GM23248 (cell line): ENCODE data around the gene MIAT. TPM values are rescaled to one million over a fixed set of nuclear protein-coding genes. Genes with fewer than 3 reads are reported as not detected.

ENCODE experiments used
- DNase-seq: peaks from one replicate; pipeline ENCODE4 v3.0.0-alpha.2; 2015
- H2AFZ ChIP-seq: fragments of 200-600 bp; sonication (generic); 2 replicates; pipeline ENCODE4 v1.6.1; 2016; ENCODE audit warnings: antibody characterized with exemption
- H3F3A ChIP-seq: fragments of 200-600 bp; sonication (generic); 2 replicates; pipeline ENCODE4 v1.6.1; 2016; ENCODE audit warnings: mild to moderate bottlenecking, antibody characterized with exemption, mixed run types; ENCODE audit not compliant: insufficient read depth
- H3K27ac ChIP-seq: fragments of 200-600 bp; sonication (generic); 2 replicates; pipeline ENCODE4 v1.5.1; 2016; ENCODE audit warnings: mild to moderate bottlenecking
- H3K27me3 ChIP-seq: fragments of 200-600 bp; sonication (generic); replicated peaks from 2 replicates; pipeline ENCODE4 v1.6.1; 2016; ENCODE audit warnings: mild to moderate bottlenecking; ENCODE audit not compliant: insufficient read depth
- H3K36me3 ChIP-seq: fragments of 200-600 bp; sonication (generic); 2 replicates; pipeline ENCODE4 v1.6.1; 2016; ENCODE audit warnings: low read depth, mild to moderate bottlenecking
- H3K4me1 ChIP-seq: fragments of 200-600 bp; sonication (generic); 2 replicates; pipeline ENCODE4 v1.6.1; 2016; ENCODE audit warnings: mild to moderate bottlenecking; ENCODE audit not compliant: insufficient read depth
- H3K4me2 ChIP-seq: fragments of 200-600 bp; sonication (generic); one replicate; pipeline ENCODE4 v1.6.1; 2016; ENCODE audit warnings: mild to moderate bottlenecking; ENCODE audit not compliant: unreplicated experiment
- H3K4me3 ChIP-seq: fragments of 200-600 bp; sonication (generic); 2 replicates; pipeline ENCODE4 v1.5.1; 2016; ENCODE audit warnings: mild to moderate bottlenecking
- H3K79me2 ChIP-seq: fragments of 200-600 bp; sonication (generic); 2 replicates; pipeline ENCODE4 v1.6.1; 2016; ENCODE audit warnings: mild to moderate bottlenecking; ENCODE audit not compliant: insufficient read depth
- H3K9ac ChIP-seq: fragments of 200-600 bp; sonication (generic); 2 replicates; pipeline ENCODE4 v1.6.1; 2016; ENCODE audit warnings: mild to moderate bottlenecking
- H3K9me2 ChIP-seq: fragments of 200-600 bp; sonication (generic); 2 replicates; pipeline ENCODE4 v1.6.1; 2016; ENCODE audit warnings: mixed run types, mild to moderate bottlenecking, moderate library complexity; ENCODE audit not compliant: insufficient read depth
- H3K9me3 ChIP-seq: fragments of 200-600 bp; sonication (generic); one replicate; pipeline ENCODE4 v1.6.1; 2017; ENCODE audit warnings: low read depth
- H4K20me1 ChIP-seq: fragments of 200-600 bp; sonication (generic); 2 replicates; pipeline ENCODE4 v1.6.0; 2016; ENCODE audit not compliant: insufficient read depth
- EZH2 ChIP-seq: fragments of 200-600 bp; sonication (generic); IDR thresholded peaks from 2 replicates; pipeline ENCODE4 v1.6.1; 2018; ENCODE audit warnings: antibody characterized with exemption, mild to moderate bottlenecking; ENCODE audit not compliant: insufficient read depth, poor library complexity, severe bottlenecking
- EZH2phosphoT487 ChIP-seq: fragments of 200-600 bp; sonication (generic); IDR thresholded peaks from 2 replicates; pipeline ENCODE4 v1.6.1; 2018; ENCODE audit warnings: antibody characterized with exemption, moderate library complexity, mild to moderate bottlenecking, low read depth; ENCODE audit not compliant: insufficient read depth
- WGBS, 2 experiments: methylation state at CpG; one replicate each; pipeline ENCODE4 v1.1.6; 2015 to 2017; ENCODE audit warnings: low lambda C conversion rate in 2 of 2, low coverage in 1 of 2; ENCODE audit errors: missing lambda C conversion rate in 2 of 2; 5-methylcytosine and 5-hydroxymethylcytosine counted together
- in situ Hi-C: fragments of 300-500 bp; cut with MboI; formaldehyde crosslinking; loops from 2 replicates; pipeline ENCODE4 v1.15.0; 2020
- polyA plus RNA-seq: library from polyadenylated mRNA; unstranded; fragments of >200 nt; fragmentation: Nextera tagmentation; extraction: Ambion mirVana; gene quantifications from 2 replicates; pipeline ENCODE4 v1.2.1, GENCODE V29; 2016
- total RNA-seq: library from RNA; depleted of rRNA; stranded (reverse); fragments of >200 nt; shearing (Covaris generic); gene quantifications from 2 replicates; pipeline ENCODE4 v1.2.3, GENCODE V29; 2014

MIAT gene
- total and polyA plus RNA-seq, 2 experiments from 2014 or later, result 0.23 to 0.43 TPM

GRCh38 chr22:26672060-26672471, 14.7 kb downstream of the MIAT start:
- 90 to 94% methylated on average over 8 of the region's 8 CpGs for WGBS, 2 experiments
- DNase-seq, result no peak

GRCh38 chr22:26672590-26673468, 15.4 kb downstream of the MIAT start:
- H3K9me2 ChIP-seq, result no peaks in the 10 kb centered on the region
- peaks cover 13% of the 10 kb centered on the region for H3K4me1 ChIP-seq
- peaks cover 37% of the 10 kb centered on the region for H3K79me2 ChIP-seq
- no peaks in the 10 kb centered on the region for H3K9me3 ChIP-seq
- no peaks in the 10 kb centered on the region for H3K27me3 ChIP-seq
- peak overlapping the region; percentile 96 for H3K27ac ChIP-seq
- WGBS, 2 experiments, result 1 to 2% methylated on average over 36 of the region's 36 CpGs
- DNase-seq, result peak; percentile 96
- peak overlapping the region; percentile 99 for H3K4me2 ChIP-seq
- H3K9ac ChIP-seq, result peak overlapping the region; percentile 96
- in situ Hi-C loops, result no loop called here
- H4K20me1 ChIP-seq, result no peaks in the 10 kb centered on the region
- TF ChIP-seq EZH2phosphoT487 (no peak), EZH2 (no peak)
- H3K4me3 ChIP-seq, result peak overlapping the region; percentile 90
- no peaks in the 10 kb centered on the region for H3K36me3 ChIP-seq
- H2AFZ ChIP-seq, result peak overlapping the region; percentile 71
- H3F3A ChIP-seq, result peaks cover 25% of the 10 kb centered on the region; the same call in 1 of the 2 replicates

More at GRCh38 chr22:26672060-26672471, 14.7 kb downstream of the MIAT start:
- H3K4me1 ChIP-seq, result peaks cover 13% of the 10 kb centered on the region
- no peaks in the 10 kb centered on the region for H3K9me2 ChIP-seq
- H3K79me2 ChIP-seq, result peaks cover 37% of the 10 kb centered on the region
- peaks cover 25% of the 10 kb centered on the region; the same call in 1 of the 2 replicates for H3F3A ChIP-seq
- in situ Hi-C loops, result no loop called here
- peak overlapping the region; percentile 90 for H3K4me3 ChIP-seq
- H3K27ac ChIP-seq, result peak overlapping the region; percentile 96
- H3K9ac ChIP-seq, result peak overlapping the region; percentile 96
- peak overlapping the region; percentile 99 for H3K4me2 ChIP-seq
- TF ChIP-seq EZH2 (no peak), EZH2phosphoT487 (no peak)
- no peaks in the 10 kb centered on the region for H4K20me1 ChIP-seq
- H3K9me3 ChIP-seq, result no peaks in the 10 kb centered on the region
- no peaks in the 10 kb centered on the region for H3K36me3 ChIP-seq
- no peaks in the 10 kb centered on the region for H3K27me3 ChIP-seq
- H2AFZ ChIP-seq, result peak overlapping the region; percentile 71

- H2AFZ ChIP-seq, result peak overlapping the region; percentile 71
- TF ChIP-seq EZH2, result no peak
- no peak for TF ChIP-seq EZH2phosphoT487
- H3K36me3 ChIP-seq, result no peaks in the 10 kb centered on the region
- 4% methylated on average over 4 of the region's 4 CpGs for WGBS, 2 experiments
- peak overlapping the region; percentile 90 for H3K4me3 ChIP-seq
- H3K4me2 ChIP-seq, result peak overlapping the region; percentile 99
- in situ Hi-C loops, result no loop called here
- H3K27ac ChIP-seq, result peak overlapping the region; percentile 96
- H3K27me3 ChIP-seq, result no peaks in the 10 kb centered on the region
- peaks cover 13% of the 10 kb centered on the region for H3K4me1 ChIP-seq
- peaks cover 37% of the 10 kb centered on the region for H3K79me2 ChIP-seq
- no peaks in the 10 kb centered on the region for H4K20me1 ChIP-seq
- peak; percentile 81 for DNase-seq
- H3K9me2 ChIP-seq, result no peaks in the 10 kb centered on the region
- peaks cover 27% of the 10 kb centered on the region for H3F3A ChIP-seq
- peak overlapping the region; percentile 96 for H3K9ac ChIP-seq
- H3K9me3 ChIP-seq, result no peaks in the 10 kb centered on the region
Observed at GRCh38 chr22:26673486-26673885, 16.1 kb downstream of the MIAT start.

GRCh38 chr22:26674211-26675190, 17.1 kb downstream of the MIAT start:
- peaks cover 16% of the 10 kb centered on the region for H3K4me1 ChIP-seq
- no peaks in the 10 kb centered on the region for H3K9me2 ChIP-seq
- no peaks in the 10 kb centered on the region for H4K20me1 ChIP-seq
- H3K9ac ChIP-seq, result peak overlapping the region; percentile 96
- no peak overlapping the region; the same call in 1 of the 2 replicates for H3K27ac ChIP-seq
- no peaks in the 10 kb centered on the region for H3K27me3 ChIP-seq
- H3K79me2 ChIP-seq, result peaks cover 40% of the 10 kb centered on the region
- peaks cover 27% of the 10 kb centered on the region for H3F3A ChIP-seq
- in situ Hi-C loops, result no loop called here
- WGBS, 2 experiments, result 88 to 89% methylated on average over 9 of the region's 9 CpGs
- no peaks in the 10 kb centered on the region for H3K36me3 ChIP-seq
- peak overlapping the region; percentile 90 for H3K4me3 ChIP-seq
- no peaks in the 10 kb centered on the region for H3K9me3 ChIP-seq
- DNase-seq, result no peak
- no peak overlapping the region for H2AFZ ChIP-seq
- peak overlapping the region; percentile 99 for H3K4me2 ChIP-seq
- TF ChIP-seq EZH2phosphoT487, result no peak
- no peak for TF ChIP-seq EZH2
